BJ (cell line): Measurements from ENCODE around the gene SIDT1. TPM values are rescaled to one million over a fixed set of nuclear protein-coding genes. Genes with fewer than 3 reads are reported as not detected.
A peak's percentile ranks its signal among the peaks of the same experiment; 100 is the strongest.

Experiments used
- CTCF ChIA-PET: fragments of 350-600 bp; formaldehyde crosslinking; extraction: SDS; loops from one replicate; lab custom pipeline; 2021; ENCODE audit warnings: antibody characterized with exemption, inconsistent platforms; lab: Yijun Ruan, JAX
- POLR2A ChIA-PET: fragments of 300-600 bp; sonication (Branson Sonifier 250); formaldehyde crosslinking; extraction: SDS; loops from one replicate; lab custom pipeline; 2021; ENCODE audit warnings: antibody characterized with exemption; lab: Charles Lee
- DNase-seq: peaks from one replicate; pipeline ENCODE4 v3.0.0-alpha.2; 2011; ENCODE audit warnings: low read depth
- H3K27me3 ChIP-seq: 2 replicates; pipeline ENCODE4 v1.6.0; 2011; ENCODE audit warnings: low read length; ENCODE audit not compliant: control insufficient read depth, insufficient read depth
- H3K36me3 ChIP-seq: 2 replicates; pipeline ENCODE4 v1.5.1; 2011; ENCODE audit warnings: low read length; ENCODE audit not compliant: control insufficient read depth, insufficient read depth
- H3K4me3 ChIP-seq: 2 replicates; pipeline ENCODE4 v1.5.1; 2011; ENCODE audit warnings: low read depth, mild to moderate bottlenecking, control low read depth, low read length
- polyA minus RNA-seq: library from RNA; depleted of rRNA, polyadenylated mRNA; stranded (reverse); fragments of >200 nt; gene quantifications from 2 replicates; pipeline ENCODE4 v1.2.3, GENCODE V29; 2011; rRNA and poly(A)+ RNA removed
- polyA plus RNA-seq: library from polyadenylated mRNA; depleted of rRNA; stranded (reverse); fragments of >200 nt; gene quantifications from 2 replicates; pipeline ENCODE4 v1.2.3, GENCODE V29; 2011; rRNA removed
- TF ChIP-seq, protein P1 (sequence below): IDR thresholded peaks from 2 replicates; pipeline ENCODE4 v1.5.1; 2011; ENCODE audit warnings: low read depth, mild to moderate bottlenecking, control low read depth, inconsistent platforms, low read length, moderate library complexity; ENCODE audit not compliant: insufficient read depth

SIDT1 gene
- polyA plus RNA-seq (not detected in 2 replicates), polyA minus RNA-seq (not detected in 2 replicates)

DNA sequence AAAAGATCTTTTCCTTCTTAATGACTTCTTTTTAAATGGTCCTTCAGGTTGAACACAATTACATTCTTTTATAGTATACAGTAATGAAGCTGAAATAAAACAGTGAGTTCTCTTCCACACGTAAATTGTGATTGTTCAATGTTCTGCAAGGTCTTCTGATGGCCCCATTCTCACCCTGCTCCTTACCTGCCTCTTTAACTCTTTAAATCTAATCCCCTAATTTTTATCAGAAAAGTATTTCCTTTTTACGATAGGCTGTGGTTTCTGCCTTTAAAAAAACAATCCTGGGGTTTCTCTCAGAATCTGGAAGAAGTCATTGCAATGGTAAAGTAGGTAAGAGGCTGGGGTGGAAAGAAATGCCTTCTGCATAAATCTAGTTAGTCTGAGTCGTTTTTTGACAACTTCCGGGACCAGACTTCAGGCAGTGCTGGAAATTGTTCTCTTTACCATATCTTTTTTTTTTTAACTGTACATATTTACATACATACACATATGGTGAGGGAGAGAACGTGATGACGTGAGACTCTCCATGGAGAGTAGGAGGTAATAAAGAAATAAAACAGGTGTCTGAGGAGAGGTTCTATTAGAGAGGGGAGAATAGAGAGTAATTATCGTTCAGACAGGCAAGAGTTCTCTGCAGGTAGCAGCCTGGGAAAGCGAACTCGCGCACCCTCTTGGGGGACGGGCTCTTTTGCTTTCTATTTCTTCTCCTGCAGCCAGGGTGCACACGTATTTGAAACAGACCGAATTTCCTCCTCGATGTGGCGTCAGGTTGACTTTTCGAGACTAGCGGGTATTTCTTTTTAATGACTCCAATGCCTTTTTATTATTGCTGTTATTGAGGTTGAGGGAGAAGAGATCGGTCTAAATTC is at the start of gene SIDT1:
TSS of gene SIDT1 (plus strand) at position 730 of the 872 bp plus-strand sequence. CDS start 467 bp downstream, outside the sequence.
- DNase-seq: no peak
- CTCF ChIA-PET: no interaction called here

DNA sequence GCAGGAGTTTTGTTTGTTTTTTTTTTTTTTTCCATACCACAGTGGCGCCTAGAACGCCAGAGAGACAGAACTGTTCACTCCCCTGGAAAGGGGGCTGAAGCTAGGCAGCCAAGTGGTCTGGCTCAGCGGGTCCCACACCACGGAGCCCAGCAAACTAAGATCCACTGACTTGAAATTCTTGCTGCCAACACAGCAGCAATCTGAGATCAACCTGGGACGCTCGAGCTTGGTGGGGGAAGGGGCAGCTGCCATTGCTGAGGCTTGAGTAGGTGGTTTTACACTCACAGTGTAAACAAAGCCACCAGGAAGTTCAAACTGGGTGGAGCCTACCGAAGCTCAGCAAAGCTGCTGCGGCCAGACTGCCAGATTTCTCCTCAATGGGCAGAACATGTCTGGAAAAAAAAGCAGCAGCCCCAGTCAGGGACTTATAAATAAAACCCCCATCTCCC is 47.2 kb upstream of the SIDT1 start:
- Histone ChIP-seq H3K36me3 (peaks cover 2% of the 10 kb centered on the region; the same call in 1 of the 2 replicates), H3K27me3 (no peaks in the 10 kb centered on the region), H3K4me3 (no peak overlapping the region)
- no peak for DNase-seq
- CTCF ChIA-PET: no interaction called here
- POLR2A ChIA-PET: no interaction called here
- TF ChIP-seq, protein P1, sequence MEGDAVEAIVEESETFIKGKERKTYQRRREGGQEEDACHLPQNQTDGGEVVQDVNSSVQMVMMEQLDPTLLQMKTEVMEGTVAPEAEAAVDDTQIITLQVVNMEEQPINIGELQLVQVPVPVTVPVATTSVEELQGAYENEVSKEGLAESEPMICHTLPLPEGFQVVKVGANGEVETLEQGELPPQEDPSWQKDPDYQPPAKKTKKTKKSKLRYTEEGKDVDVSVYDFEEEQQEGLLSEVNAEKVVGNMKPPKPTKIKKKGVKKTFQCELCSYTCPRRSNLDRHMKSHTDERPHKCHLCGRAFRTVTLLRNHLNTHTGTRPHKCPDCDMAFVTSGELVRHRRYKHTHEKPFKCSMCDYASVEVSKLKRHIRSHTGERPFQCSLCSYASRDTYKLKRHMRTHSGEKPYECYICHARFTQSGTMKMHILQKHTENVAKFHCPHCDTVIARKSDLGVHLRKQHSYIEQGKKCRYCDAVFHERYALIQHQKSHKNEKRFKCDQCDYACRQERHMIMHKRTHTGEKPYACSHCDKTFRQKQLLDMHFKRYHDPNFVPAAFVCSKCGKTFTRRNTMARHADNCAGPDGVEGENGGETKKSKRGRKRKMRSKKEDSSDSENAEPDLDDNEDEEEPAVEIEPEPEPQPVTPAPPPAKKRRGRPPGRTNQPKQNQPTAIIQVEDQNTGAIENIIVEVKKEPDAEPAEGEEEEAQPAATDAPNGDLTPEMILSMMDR: no peak

More for the DNA sequence above, at the start of gene SIDT1:
- POLR2A ChIA-PET: no interaction called here
- peaks cover 27% of the 10 kb centered on the region for H3K27me3 ChIP-seq
- H3K4me3 ChIP-seq: peak within 1 kb of the TSS; percentile 36
- TF ChIP-seq, protein P1: peak; percentile 14; the same call in 1 of the 2 replicates
- no peaks in the 10 kb centered on the region for H3K36me3 ChIP-seq

DNA sequence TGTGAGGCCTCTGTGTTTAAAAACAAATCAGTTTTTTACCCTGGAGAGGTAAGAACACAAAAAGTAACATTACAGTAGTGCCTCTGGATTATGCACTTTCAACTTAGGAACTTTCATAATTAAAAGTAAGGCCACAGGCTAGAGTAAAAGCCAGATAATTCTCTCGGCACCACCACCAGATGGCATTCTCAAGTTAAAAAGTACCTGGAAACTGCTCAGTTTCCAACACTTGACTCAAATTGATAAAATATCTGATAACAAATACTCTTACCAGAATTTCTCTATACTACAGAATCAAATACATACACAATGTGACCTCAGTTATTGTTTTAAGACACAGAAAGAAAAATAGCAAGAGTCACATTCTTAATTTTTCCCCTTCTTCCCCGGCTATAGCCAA is 37.3 kb upstream of the SIDT1 start:
- TF ChIP-seq, protein P1: peak; percentile 46
- ChIA-PET CTCF (interaction anchor here (0.7 to 2.9 kb wide), 9 partner anchors 21 to 250 kb away, joined by 3 to 17 read pairs (median 4); no protein-coding TSS in a partner anchor), POLR2A (no interaction called here)
- Histone ChIP-seq H3K27me3 (no peaks in the 10 kb centered on the region), H3K4me3 (no peak overlapping the region), H3K36me3 (no peaks in the 10 kb centered on the region)
- no peak for DNase-seq

DNA sequence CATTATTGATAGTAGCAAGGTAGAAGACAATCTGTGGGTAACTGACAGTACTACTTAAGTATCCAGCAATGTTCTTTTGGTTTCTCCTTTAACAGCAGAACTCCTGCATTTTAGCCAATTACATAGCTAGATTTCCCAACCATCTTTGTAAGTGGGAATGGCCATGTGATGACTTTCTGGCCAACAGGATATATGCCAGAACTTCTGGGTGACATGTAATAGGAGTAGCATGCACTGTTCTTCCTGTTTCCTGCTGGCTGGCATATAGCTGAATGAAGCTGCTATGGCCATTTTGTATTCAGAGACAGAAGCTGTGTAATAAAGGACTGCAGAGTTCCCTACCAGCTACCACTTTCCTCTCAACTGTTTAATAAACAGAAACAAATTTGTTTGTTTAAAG is 35.4 kb upstream of the SIDT1 start:
- DNase-seq: no peak
- Histone ChIP-seq H3K4me3 (no peak overlapping the region), H3K36me3 (no peaks in the 10 kb centered on the region), H3K27me3 (no peaks in the 10 kb centered on the region)
- ChIA-PET POLR2A (interaction anchor here (0.7 kb wide), 1 partner anchor 199 kb away, joined by 3 read pairs; the partner anchor contains the start of gene USF3), CTCF (interaction anchor here (0.5 to 2.9 kb wide), 11 partner anchors 11 to 680 kb away, joined by 3 to 17 read pairs (median 3); partner anchors contain the start of gene SPICE1)
- TF ChIP-seq, protein P1: no peak
